GM23248 (cell line): ENCODE measurements around the gene CCDC197. TPM values are rescaled to one million over a fixed set of nuclear protein-coding genes. Genes with fewer than 3 reads are reported as not detected.

Experiments
- DNase-seq: peaks from one replicate; pipeline ENCODE4 v3.0.0-alpha.2; 2015
- H2AFZ ChIP-seq: fragments of 200-600 bp; sonication (generic); 2 replicates; pipeline ENCODE4 v1.6.1; 2016; ENCODE audit warnings: antibody characterized with exemption
- H3F3A ChIP-seq: fragments of 200-600 bp; sonication (generic); 2 replicates; pipeline ENCODE4 v1.6.1; 2016; ENCODE audit warnings: mild to moderate bottlenecking, antibody characterized with exemption, mixed run types; ENCODE audit not compliant: insufficient read depth
- H3K27ac ChIP-seq: fragments of 200-600 bp; sonication (generic); 2 replicates; pipeline ENCODE4 v1.5.1; 2016; ENCODE audit warnings: mild to moderate bottlenecking
- H3K27me3 ChIP-seq: fragments of 200-600 bp; sonication (generic); replicated peaks from 2 replicates; pipeline ENCODE4 v1.6.1; 2016; ENCODE audit warnings: mild to moderate bottlenecking; ENCODE audit not compliant: insufficient read depth
- H3K36me3 ChIP-seq: fragments of 200-600 bp; sonication (generic); 2 replicates; pipeline ENCODE4 v1.6.1; 2016; ENCODE audit warnings: low read depth, mild to moderate bottlenecking
- H3K4me1 ChIP-seq: fragments of 200-600 bp; sonication (generic); 2 replicates; pipeline ENCODE4 v1.6.1; 2016; ENCODE audit warnings: mild to moderate bottlenecking; ENCODE audit not compliant: insufficient read depth
- H3K4me2 ChIP-seq: fragments of 200-600 bp; sonication (generic); one replicate; pipeline ENCODE4 v1.6.1; 2016; ENCODE audit warnings: mild to moderate bottlenecking; ENCODE audit not compliant: unreplicated experiment
- H3K4me3 ChIP-seq: fragments of 200-600 bp; sonication (generic); 2 replicates; pipeline ENCODE4 v1.5.1; 2016; ENCODE audit warnings: mild to moderate bottlenecking
- H3K79me2 ChIP-seq: fragments of 200-600 bp; sonication (generic); 2 replicates; pipeline ENCODE4 v1.6.1; 2016; ENCODE audit warnings: mild to moderate bottlenecking; ENCODE audit not compliant: insufficient read depth
- H3K9ac ChIP-seq: fragments of 200-600 bp; sonication (generic); 2 replicates; pipeline ENCODE4 v1.6.1; 2016; ENCODE audit warnings: mild to moderate bottlenecking
- H3K9me2 ChIP-seq: fragments of 200-600 bp; sonication (generic); 2 replicates; pipeline ENCODE4 v1.6.1; 2016; ENCODE audit warnings: mixed run types, mild to moderate bottlenecking, moderate library complexity; ENCODE audit not compliant: insufficient read depth
- H3K9me3 ChIP-seq: fragments of 200-600 bp; sonication (generic); one replicate; pipeline ENCODE4 v1.6.1; 2017; ENCODE audit warnings: low read depth
- H4K20me1 ChIP-seq: fragments of 200-600 bp; sonication (generic); 2 replicates; pipeline ENCODE4 v1.6.0; 2016; ENCODE audit not compliant: insufficient read depth
- EZH2 ChIP-seq: fragments of 200-600 bp; sonication (generic); IDR thresholded peaks from 2 replicates; pipeline ENCODE4 v1.6.1; 2018; ENCODE audit warnings: antibody characterized with exemption, mild to moderate bottlenecking; ENCODE audit not compliant: insufficient read depth, poor library complexity, severe bottlenecking
- EZH2phosphoT487 ChIP-seq: fragments of 200-600 bp; sonication (generic); IDR thresholded peaks from 2 replicates; pipeline ENCODE4 v1.6.1; 2018; ENCODE audit warnings: antibody characterized with exemption, moderate library complexity, mild to moderate bottlenecking, low read depth; ENCODE audit not compliant: insufficient read depth
- WGBS, 2 experiments: methylation state at CpG; one replicate each; pipeline ENCODE4 v1.1.6; 2015 to 2017; ENCODE audit warnings: low lambda C conversion rate in 2 of 2, low coverage in 1 of 2; ENCODE audit errors: missing lambda C conversion rate in 2 of 2; 5-methylcytosine and 5-hydroxymethylcytosine counted together
- in situ Hi-C: fragments of 300-500 bp; cut with MboI; formaldehyde crosslinking; loops from 2 replicates; pipeline ENCODE4 v1.15.0; 2020
- polyA plus RNA-seq: library from polyadenylated mRNA; unstranded; fragments of >200 nt; fragmentation: Nextera tagmentation; extraction: Ambion mirVana; gene quantifications from 2 replicates; pipeline ENCODE4 v1.2.1, GENCODE V29; 2016
- total RNA-seq: library from RNA; depleted of rRNA; stranded (reverse); fragments of >200 nt; shearing (Covaris generic); gene quantifications from 2 replicates; pipeline ENCODE4 v1.2.3, GENCODE V29; 2014

Gene CCDC197
- total and polyA plus RNA-seq, 2 experiments from 2014 or later: not detected

GRCh38 chr14:93987376-93987775, 9.7 kb upstream of the CCDC197 start:
- peaks cover 20% of the 10 kb centered on the region for H3K4me1 ChIP-seq
- no peak for DNase-seq
- H3K27ac ChIP-seq: no peak overlapping the region
- H3K4me3 ChIP-seq: no peak overlapping the region
- H3K79me2 ChIP-seq: no peaks in the 10 kb centered on the region
- no peaks in the 10 kb centered on the region for H3K36me3 ChIP-seq
- H4K20me1 ChIP-seq: no peaks in the 10 kb centered on the region
- H3K9me2 ChIP-seq: no peaks in the 10 kb centered on the region
- H3K9me3 ChIP-seq: no peaks in the 10 kb centered on the region
- WGBS, 2 experiments: 88 to 89% methylated on average over 9 to 12 of the region's 12 CpGs
- H3K27me3 ChIP-seq: no peaks in the 10 kb centered on the region
- no peak overlapping the region for H3K9ac ChIP-seq
- in situ Hi-C loops: no loop called here
- no peak for TF ChIP-seq EZH2
- TF ChIP-seq EZH2phosphoT487: no peak
- peaks cover 8% of the 10 kb centered on the region; the same call in 1 of the 2 replicates for H3F3A ChIP-seq
- H3K4me2 ChIP-seq: no peak overlapping the region
- H2AFZ ChIP-seq: no peak overlapping the region

GRCh38 chr14:93987815-93988476, 9.2 kb upstream of the CCDC197 start:
- no peaks in the 10 kb centered on the region for H3K36me3 ChIP-seq
- no peaks in the 10 kb centered on the region for H4K20me1 ChIP-seq
- DNase-seq: no peak
- no peak overlapping the region for H2AFZ ChIP-seq
- H3K9me3 ChIP-seq: no peaks in the 10 kb centered on the region
- H3K27me3 ChIP-seq: no peaks in the 10 kb centered on the region
- H3F3A ChIP-seq: peaks cover 8% of the 10 kb centered on the region; the same call in 1 of the 2 replicates
- H3K27ac ChIP-seq: no peak overlapping the region
- in situ Hi-C loops: no loop called here
- H3K79me2 ChIP-seq: no peaks in the 10 kb centered on the region
- H3K9me2 ChIP-seq: no peaks in the 10 kb centered on the region
- no peak overlapping the region for H3K4me3 ChIP-seq
- no peak overlapping the region for H3K9ac ChIP-seq
- H3K4me2 ChIP-seq: no peak overlapping the region
- peaks cover 20% of the 10 kb centered on the region for H3K4me1 ChIP-seq
- 79 to 83% methylated on average over 2 to 3 of the region's 3 CpGs for WGBS, 2 experiments
- no peak for TF ChIP-seq EZH2
- no peak for TF ChIP-seq EZH2phosphoT487

GRCh38 chr14:93989939-93990338, 7.2 kb upstream of the CCDC197 start:
- no peaks in the 10 kb centered on the region for H4K20me1 ChIP-seq
- no peak overlapping the region for H3K4me2 ChIP-seq
- WGBS, 2 experiments: 83 to 84% methylated on average over 4 of the region's 4 CpGs
- no peaks in the 10 kb centered on the region for H3K9me3 ChIP-seq
- no peak overlapping the region for H2AFZ ChIP-seq
- H3K9ac ChIP-seq: no peak overlapping the region
- H3K27me3 ChIP-seq: no peaks in the 10 kb centered on the region
- H3K4me3 ChIP-seq: no peak overlapping the region
- peaks cover 8% of the 10 kb centered on the region; the same call in 1 of the 2 replicates for H3F3A ChIP-seq
- no peaks in the 10 kb centered on the region for H3K9me2 ChIP-seq
- in situ Hi-C loops: no loop called here
- no peak for DNase-seq
- H3K79me2 ChIP-seq: no peaks in the 10 kb centered on the region
- peaks cover 13% of the 10 kb centered on the region for H3K4me1 ChIP-seq
- no peak overlapping the region for H3K27ac ChIP-seq
- no peaks in the 10 kb centered on the region for H3K36me3 ChIP-seq
- no peak for TF ChIP-seq EZH2phosphoT487

- Histone ChIP-seq H3K9me3 (no peaks in the 10 kb centered on the region), H3K36me3 (no peaks in the 10 kb centered on the region), H3K4me2 (no peak overlapping the region), H3K4me1 (peaks cover 13% of the 10 kb centered on the region), H3K9ac (no peak overlapping the region), H2AFZ (no peak overlapping the region), H3K4me3 (no peak overlapping the region), H3K79me2 (no peaks in the 10 kb centered on the region), H3K9me2 (no peaks in the 10 kb centered on the region), H3K27ac (no peak overlapping the region), H3F3A (peaks cover 8% of the 10 kb centered on the region; the same call in 1 of the 2 replicates), H4K20me1 (no peaks in the 10 kb centered on the region), H3K27me3 (no peaks in the 10 kb centered on the region)
- no peak for TF ChIP-seq EZH2
- no peak for TF ChIP-seq EZH2phosphoT487
- 87 to 89% methylated on average over 10 of the region's 10 CpGs for WGBS, 2 experiments
- no peak for DNase-seq
- in situ Hi-C loops: no loop called here
These were observed 5.9 kb upstream of the CCDC197 start for GRCh38 chr14:93991212-93991611.
